HG03025 (cell line): ENCODE results near the gene KCNC3.

Experiments used
- ATAC-seq: cut with Tn5 transposase; IDR thresholded peaks from one replicate; pipeline ENCODE4 v1.9.1; 2021; ENCODE audit warnings: mild to moderate bottlenecking, moderate library complexity; ENCODE audit not compliant: unreplicated experiment, low FRiP score

Gene KCNC3

GRCh38 chr19:50328224-50328872, 829 bp downstream of the KCNC3 start:
- ATAC-seq: no peak

- no peak for ATAC-seq
These were observed 1.5 kb downstream of the KCNC3 start for GRCh38 chr19:50327461-50328223.

- no peak for ATAC-seq
These were observed 2.2 kb downstream of the KCNC3 start for GRCh38 chr19:50327013-50327412.

GRCh38 chr19:50326101-50326664, 3.0 kb downstream of the KCNC3 start:
- ATAC-seq: no peak

- ATAC-seq: no peak
These were observed 3.7 kb downstream of the KCNC3 start for GRCh38 chr19:50325310-50326100.

- no peak for ATAC-seq
These were observed 4.8 kb downstream of the KCNC3 start for GRCh38 chr19:50324331-50324730.

GRCh38 chr19:50323782-50324133, 5.4 kb downstream of the KCNC3 start:
- ATAC-seq: no peak

GRCh38 chr19:50322931-50323781, 6.0 kb downstream of the KCNC3 start:
- ATAC-seq: no peak

- ATAC-seq: no peak
These were observed 6.9 kb downstream of the KCNC3 start for GRCh38 chr19:50322234-50322633.

GRCh38 chr19:50321831-50322230, 7.3 kb downstream of the KCNC3 start:
- ATAC-seq: no peak

- no peak for ATAC-seq
These were observed 8.6 kb downstream of the KCNC3 start for GRCh38 chr19:50320596-50320995.

- no peak for ATAC-seq
These were observed 9.1 kb downstream of the KCNC3 start for GRCh38 chr19:50320051-50320450.

- ATAC-seq: no peak
These were observed 10.0 kb downstream of the KCNC3 start for GRCh38 chr19:50319156-50319555.

- ATAC-seq: no peak
These were observed 10.7 kb downstream of the KCNC3 start for GRCh38 chr19:50318438-50318837.

- ATAC-seq: no peak
These were observed 12.1 kb downstream of the KCNC3 start for GRCh38 chr19:50317115-50317514.

GRCh38 chr19:50315773-50316448, 13.3 kb downstream of the KCNC3 start:
- ATAC-seq: no peak

- ATAC-seq: no peak
These were observed 14.2 kb downstream of the KCNC3 start for GRCh38 chr19:50314724-50315708.

GRCh38 chr19:50313812-50314536, 15.2 kb downstream of the KCNC3 start:
- no peak for ATAC-seq
